ENCODE results near the gene E2F3.
"Not testable (repeated sequence)": the region's sequence is repeated elsewhere in the genome, so short reads cannot be mapped to it uniquely, and the experiment has no call there.

The E2F3 gene

GRCh38 chr6:20433929-20434328 lies 32.2 kb downstream of the E2F3 start:
- no peak for DNase-seq (ENCODE audit: low read depth, low spot score)

GRCh38 chr6:20434766-20435165 lies 33.1 kb downstream of the E2F3 start:
- no peak for DNase-seq (ENCODE audit: low read depth, low spot score)

DNA sequence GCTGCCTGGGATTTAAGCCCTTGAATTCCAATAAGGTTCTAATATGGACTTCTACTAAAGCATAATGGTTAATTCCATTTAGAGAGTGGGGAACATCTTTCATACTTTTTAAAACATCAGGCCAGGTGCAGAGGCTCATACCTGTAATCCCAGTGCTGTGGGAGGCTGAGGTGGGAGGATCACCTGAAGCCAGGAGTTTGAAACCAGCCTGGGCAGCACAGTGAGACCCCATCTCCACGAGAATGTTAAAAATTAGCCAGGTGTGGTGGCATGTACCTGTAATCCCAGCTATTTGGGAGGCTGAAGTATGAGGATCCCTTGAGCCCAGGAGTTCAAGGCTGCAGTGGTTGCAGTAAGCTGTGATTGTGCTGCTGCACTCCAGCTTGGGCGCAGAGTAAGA lies 35.0 kb downstream of the E2F3 start:
- DNase-seq (ENCODE audit: low read depth, low spot score), result no peak

DNA sequence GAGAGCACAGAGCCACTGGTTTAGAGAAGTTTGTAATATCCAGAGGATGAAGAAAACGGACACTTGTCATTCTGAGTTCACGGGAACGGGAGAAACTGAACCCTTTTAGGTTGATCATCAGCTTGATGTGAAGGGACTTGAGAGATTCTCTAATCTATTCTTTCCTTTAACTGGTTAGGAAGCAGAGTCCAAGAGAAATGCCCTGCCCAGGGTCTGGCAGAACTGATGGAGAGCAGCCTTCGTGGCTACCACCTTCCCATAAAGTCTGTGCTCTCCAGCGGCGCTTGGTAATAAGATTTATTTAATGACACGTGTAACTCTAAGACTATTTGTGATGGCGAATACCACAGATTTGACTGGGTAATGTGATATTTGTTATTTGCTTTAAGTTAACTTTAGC lies 36.0 kb downstream of the E2F3 start:
- no peak for DNase-seq (ENCODE audit: low read depth, low spot score)

- no peak for DNase-seq (ENCODE audit: low read depth, low spot score)
Measured at GRCh38 chr6:20438462-20439070, 36.9 kb downstream of the E2F3 start.

DNA sequence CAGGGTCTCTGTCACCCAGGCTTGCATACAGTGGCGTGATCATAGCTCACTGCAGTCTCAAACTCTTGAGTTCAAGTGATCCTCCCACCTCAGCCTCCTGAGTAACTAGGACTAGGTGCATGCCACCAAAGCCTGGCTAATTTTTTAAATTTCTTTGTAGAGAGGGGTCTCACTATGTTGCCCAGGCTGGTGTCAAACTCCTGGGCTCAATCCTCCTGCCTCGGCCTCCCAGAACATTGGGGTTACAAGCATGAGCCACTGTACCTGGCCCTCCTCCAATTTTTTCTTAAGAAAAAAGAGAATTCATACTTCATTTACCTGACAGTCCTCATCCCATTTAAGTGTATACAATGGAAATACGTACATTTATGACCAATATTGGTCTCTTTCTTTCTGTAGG lies 37.9 kb downstream of the E2F3 start:
- DNase-seq (ENCODE audit: low read depth, low spot score), result no peak

DNA sequence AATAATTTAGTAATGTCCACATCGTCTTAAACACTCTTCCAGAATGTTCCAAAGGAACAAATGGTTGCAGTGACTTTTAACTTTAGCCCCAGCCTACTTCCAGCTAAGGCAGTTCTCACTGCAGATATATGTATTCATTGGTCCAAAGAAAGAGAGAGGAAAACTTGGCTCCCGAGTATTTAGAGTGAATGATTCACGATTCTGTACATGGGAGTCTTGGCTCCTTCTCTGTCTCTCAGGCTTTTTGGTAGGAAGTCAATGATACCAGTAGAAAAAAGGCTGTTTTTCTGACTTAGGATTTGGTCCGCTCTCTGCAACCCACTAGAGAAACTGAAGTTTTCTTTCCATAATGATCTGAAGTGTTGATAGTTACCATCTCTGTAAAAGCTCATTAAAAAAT lies 38.6 kb downstream of the E2F3 start:
- DNase-seq (ENCODE audit: low read depth, low spot score), result no peak

- DNase-seq (ENCODE audit: low read depth, low spot score), result no peak
Measured at GRCh38 chr6:20441236-20441635, 39.6 kb downstream of the E2F3 start.

DNA sequence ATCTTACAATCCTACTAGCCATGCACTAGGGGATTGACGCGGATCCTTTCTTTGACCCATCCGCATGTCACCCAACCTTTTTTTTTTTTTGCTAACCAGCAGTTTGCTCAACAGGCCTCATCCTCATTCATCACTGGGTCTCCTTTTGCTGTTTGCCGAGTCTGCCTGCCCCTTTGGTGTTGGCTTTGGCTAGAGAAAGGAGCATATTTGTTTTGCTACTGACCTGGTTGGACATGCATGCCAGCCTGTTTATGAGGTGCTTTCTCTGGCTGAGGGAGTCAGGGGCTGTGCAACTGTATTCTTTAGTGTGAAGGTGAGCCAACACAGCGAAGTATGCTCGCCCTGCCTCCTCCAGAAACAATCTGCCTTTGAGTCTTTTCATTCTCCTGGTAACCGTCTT lies 40.2 kb downstream of the E2F3 start:
- DNase-seq (ENCODE audit: low read depth, low spot score), result no peak

- DNase-seq (ENCODE audit: low read depth, low spot score), result no peak
Measured at GRCh38 chr6:20444786-20445271, 43.1 kb downstream of the E2F3 start.

DNA sequence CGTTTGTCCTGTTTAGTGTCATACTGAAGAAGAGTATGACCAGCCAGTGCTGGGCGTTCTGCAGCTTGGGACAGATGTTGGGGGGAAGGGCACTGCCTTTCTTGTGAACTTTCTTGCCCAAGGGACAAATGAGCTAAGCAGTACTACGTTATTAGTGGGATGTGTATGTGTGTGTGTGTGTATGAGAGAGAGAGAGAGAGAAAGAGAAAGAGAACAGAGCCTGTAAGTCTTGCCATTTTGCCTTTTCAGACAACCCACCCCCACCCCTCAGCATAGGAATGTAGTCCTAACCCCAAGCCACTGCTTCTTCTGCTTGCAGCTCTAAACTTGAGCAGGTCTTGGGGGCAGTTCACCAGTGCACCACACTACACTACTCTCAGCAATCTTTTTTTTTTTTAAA lies 45.5 kb downstream of the E2F3 start:
- DNase-seq (ENCODE audit: low read depth, low spot score), result no peak

DNA sequence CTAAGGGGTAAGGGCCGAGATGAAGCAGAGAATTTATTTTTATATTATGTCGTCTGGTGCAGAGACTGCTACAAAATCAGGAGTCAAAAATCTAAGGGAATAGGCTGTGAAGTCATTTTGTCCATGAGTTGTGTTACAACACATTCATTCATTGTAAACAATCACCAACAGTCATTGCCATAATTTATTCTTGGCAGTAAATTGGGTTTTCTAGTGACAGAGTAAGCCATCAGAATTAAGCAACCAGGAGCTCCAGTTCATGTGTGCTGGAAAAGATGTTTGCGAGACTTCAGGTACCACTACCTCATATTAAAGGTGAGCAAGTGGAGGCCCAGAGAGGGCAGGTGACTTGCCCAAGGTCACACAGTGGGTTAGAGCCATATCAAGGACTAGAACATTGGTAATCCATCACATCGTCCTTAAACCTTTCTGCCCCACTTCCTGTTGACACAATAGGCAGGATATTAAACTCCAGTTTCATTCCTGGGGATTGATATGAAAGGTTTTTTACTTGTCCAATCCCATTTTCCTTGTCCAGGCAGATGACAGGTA lies 46.0 kb downstream of the E2F3 start:
- no peak for DNase-seq (ENCODE audit: low read depth, low spot score)

DNA sequence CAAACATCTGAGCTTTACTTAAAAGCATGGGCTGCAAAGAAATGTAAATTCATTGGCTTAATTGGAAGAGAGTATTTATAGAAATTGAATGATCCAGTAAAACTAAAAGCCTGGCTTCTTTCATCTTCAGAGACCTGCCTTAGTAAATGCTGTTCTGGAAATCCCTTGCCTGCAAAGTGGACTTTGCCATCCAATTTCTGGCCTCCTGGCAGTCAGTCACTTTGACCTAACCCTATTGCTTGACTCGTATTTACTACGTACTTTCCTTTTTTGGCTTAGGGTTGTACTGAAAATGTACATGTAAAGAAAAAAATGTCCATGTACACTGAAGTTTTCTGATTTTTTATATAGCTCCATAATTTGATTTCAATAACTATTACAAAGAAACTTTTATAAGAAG lies 47.1 kb downstream of the E2F3 start:
- DNase-seq (ENCODE audit: low read depth, low spot score), result no peak

DNA sequence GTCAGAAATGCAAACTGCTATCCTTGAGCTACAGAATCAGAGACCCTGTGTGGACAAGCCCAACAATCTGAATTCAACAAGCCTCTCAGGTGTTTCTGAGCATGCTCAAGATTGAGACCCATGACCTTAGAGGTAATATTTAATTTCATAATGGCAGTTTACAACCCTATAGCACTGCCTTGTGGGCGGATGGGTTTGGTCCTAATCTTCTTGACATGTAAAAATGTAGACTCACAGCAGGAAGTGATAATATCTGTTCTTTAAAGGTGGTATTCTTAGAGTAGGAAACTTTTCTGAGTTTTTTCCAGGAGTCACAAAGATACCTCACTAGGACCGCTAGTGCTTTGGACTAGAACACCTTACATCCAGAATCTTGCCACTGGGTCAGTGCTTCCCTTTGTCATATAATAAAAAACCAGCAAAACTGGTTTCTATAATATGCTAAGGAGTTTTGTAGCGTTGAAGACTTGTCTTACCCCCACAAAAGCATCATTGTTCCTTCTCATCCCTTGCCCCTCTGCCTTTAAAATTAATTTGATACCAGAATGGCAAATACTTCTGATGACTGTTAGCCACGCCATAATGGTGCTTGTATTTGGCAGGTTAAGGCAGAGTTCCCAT lies 52.6 kb downstream of the E2F3 start:
- no peak for DNase-seq (ENCODE audit: low read depth, low spot score)

GRCh38 chr6:20455251-20455940 lies 53.7 kb downstream of the E2F3 start:
- DNase-seq (ENCODE audit: low read depth, low spot score), result no peak

- no peak for DNase-seq (ENCODE audit: low read depth, low spot score)
Measured at GRCh38 chr6:20458027-20458894, 56.6 kb downstream of the E2F3 start.

DNA sequence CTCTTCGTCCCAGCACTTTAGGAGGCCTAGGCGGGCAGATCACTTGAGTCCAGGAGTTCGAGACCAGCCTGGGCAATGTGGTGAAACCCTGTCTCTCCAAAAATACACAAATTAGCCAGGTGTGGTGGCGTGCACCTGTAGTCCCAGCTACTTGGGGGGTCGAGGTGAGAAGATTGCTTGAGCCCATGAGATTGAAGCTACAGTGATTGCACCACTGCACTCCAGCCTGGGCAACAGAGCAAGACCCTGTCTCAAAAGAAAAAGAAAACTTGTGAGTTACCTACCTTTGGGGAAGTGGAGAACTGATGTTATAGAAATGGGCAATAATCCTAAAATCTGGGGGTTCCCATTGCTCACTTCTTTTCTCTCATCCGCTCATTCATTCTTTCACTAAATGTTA lies 58.0 kb downstream of the E2F3 start:
- no peak for DNase-seq (ENCODE audit: low read depth, low spot score)

GRCh38 chr6:20461576-20461975 lies 59.9 kb downstream of the E2F3 start:
- DNase-seq (ENCODE audit: low read depth, low spot score), result no peak

DNA sequence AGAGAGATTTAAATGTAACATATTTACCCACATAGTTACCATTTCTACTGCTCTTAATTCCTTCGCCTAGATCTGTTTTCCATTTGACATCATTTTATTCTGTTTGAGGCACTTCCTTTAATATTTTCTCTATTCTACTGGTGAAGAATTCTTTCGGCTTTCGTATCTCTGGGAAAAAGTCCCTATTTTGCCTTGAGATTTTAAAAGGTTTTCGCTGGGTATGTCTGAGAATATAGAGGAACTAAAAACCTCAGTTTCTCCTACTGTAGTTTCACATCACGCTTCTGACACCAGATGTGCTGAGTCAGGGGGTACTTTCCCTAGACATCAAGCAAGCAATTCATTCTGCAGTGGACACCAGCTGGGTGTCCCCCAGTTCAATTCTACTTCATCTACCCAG lies 61.7 kb downstream of the E2F3 start:
- DNase-seq (ENCODE audit: low read depth, low spot score), result no peak

DNA sequence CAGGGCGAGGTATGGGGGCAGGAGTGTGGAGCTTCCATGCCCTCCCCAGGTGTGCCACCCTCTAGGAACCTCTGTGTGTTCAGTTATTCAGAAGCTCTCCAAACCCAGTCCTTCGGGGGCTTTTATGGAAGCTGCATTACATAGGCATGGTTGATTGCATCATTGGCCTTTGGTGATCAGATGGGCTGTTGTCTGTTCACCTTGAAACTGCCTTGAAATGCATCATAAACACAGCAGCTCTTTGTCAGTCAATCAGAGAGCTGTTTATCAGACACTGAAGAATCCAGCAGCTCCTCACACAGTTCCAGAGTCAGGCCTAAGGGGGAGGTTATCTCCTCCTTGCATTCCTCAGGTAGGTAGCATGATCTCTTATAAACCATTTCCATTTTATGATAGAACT lies 62.4 kb downstream of the E2F3 start:
- no peak for DNase-seq (ENCODE audit: low read depth, low spot score)

- no peak for DNase-seq (ENCODE audit: low read depth, low spot score)
Measured at GRCh38 chr6:20464847-20465246, 63.2 kb downstream of the E2F3 start.

DNA sequence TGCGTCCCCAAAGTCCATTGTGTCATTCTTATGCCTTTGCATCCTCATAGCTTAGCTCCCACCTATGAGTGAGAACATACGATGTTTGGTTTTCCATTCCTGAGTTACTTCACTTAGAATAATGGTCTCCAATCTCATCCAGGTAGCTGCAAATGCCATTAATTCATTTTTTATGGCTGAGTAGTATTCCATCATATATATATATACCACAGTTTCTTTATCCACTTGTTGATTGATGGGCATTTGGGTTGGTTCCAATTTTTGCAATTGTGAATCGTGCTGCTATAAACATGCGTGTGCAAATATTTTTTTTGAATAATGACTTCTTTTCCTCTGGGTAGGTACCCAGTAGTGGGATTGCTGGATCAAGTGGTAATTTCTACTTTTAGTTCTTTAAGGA lies 63.9 kb downstream of the E2F3 start:
- DNase-seq (ENCODE audit: low read depth, low spot score), result not testable (repeated sequence)

Measured in iPS DF 19.7 (cell line).